ENCODE data around the gene SEC14L3.
"Not testable (repeated sequence)": the region's sequence is repeated elsewhere in the genome, so short reads cannot be mapped to it uniquely, and the experiment has no call there.

SEC14L3 gene

DNA sequence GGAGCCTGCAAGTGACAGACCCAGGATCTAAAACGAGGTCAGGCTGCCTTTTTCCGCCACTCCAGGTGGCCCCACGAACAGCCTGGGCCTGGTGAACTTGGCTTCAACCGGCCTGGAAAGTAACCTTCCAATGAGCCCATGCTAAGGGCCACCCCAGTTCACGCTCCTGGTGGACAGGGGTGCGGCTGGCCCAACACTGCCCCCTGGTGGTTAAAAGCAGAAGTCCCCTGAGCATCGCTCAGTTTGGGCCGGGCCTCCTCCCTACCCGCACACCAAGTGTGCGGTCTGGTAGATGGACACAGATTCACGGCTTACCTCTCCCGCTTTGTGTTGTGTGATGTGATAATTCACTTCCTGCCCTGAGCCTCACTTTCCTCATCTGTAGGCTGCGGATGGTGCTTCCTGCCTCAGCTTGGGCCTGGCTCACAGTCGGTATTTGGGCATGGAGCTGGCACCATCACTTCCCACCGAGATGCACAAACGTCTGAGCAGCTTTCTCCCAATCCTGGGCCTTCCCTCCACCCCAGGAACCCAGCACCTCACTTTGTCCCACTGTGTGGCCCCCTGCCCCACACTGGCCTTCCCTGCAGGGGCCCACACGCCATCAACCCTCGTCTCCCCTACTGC, 13.7 kb upstream of the SEC14L3 start:
- no peak for DNase-seq

GRCh38 chr22:30483169-30483568, 11.4 kb upstream of the SEC14L3 start:
- no peak for DNase-seq

- no peak for DNase-seq
These were observed 9.9 kb upstream of the SEC14L3 start for GRCh38 chr22:30481711-30482110.

- no peak for DNase-seq
These were observed 8.2 kb upstream of the SEC14L3 start for GRCh38 chr22:30479981-30480380.

- DNase-seq, result peak; percentile 34
These were observed 3.0 kb upstream of the SEC14L3 start for GRCh38 chr22:30474683-30475424.

DNA sequence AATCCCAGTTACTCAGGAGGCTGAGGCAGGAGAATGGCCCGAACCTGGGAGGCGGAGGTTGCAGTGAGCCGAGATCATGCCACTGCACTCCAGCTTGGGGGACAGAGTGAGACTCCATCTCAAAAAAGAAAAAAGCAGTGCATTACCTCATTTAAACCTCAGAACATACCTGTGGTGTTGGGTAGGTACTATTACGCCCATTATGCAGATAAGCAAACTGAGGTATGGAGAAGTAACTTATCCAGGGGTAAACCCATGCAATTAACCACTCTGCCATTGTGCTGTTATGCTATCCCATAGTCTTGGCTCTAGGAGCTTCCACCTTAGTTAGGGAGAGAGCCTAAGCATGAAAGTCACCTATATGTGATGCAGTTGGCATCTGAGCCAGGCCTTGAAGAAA, 2.3 kb upstream of the SEC14L3 start:
- DNase-seq, result no peak

DNA sequence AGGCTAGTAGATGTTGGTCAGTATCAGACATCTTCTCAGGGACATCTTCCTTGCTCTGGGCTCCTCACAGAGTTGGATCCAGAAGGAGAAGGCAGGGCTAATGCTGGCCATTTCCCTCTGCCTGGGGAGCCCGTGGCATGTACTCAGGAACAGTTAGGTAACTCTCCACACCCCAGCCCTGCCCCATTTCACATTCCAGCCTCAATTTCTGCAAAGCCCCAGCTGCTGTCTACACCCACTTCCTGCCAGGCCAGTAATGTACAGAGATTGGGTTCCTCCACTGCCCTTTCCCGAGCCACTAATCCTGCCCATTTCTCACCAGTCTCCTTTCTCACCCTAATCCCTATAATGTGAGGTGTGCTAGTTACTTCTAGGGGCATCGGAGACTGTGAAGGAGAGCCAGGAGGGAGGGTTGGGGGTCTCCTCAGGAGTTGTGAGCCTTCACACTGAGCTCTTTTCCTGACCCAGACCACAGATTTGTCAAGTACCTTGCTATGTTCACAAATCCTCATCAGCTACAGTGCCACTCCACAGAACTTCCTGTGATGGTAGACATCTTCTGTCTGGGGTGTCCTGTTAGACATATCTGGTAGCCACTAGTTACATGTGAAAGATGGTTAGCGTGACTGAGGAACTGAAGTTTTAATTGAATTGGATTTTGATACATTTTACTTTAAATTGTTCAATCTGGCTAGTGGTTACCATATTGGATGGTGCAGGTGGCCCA, 1.3 kb upstream of the SEC14L3 start:
- DNase-seq, result no peak

- no peak for DNase-seq
These were observed 1.2 kb downstream of the SEC14L3 start for GRCh38 chr22:30470655-30471054.

DNA sequence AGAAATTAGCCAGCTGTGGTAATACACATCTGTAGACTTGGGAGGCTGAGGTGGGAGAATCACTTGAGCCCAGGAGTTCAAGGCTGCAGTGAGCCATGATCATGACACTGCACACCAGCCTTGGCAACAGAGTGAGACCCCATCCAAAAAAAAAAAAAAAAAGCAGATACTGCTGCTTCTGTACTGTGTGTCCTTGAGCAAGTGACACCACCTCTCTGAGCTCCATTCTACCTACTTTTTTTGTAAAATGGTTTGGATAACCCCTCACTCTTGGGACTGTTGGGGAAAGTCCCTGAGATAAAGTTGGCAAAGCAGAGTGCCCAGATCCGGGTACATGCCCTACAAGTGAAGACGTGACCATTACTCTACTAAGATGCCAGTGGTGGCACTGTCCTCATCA, 2.7 kb downstream of the SEC14L3 start:
- no peak for DNase-seq

GRCh38 chr22:30460555-30460954, 11.3 kb downstream of the SEC14L3 start:
- DNase-seq, result not testable (repeated sequence)

DNA sequence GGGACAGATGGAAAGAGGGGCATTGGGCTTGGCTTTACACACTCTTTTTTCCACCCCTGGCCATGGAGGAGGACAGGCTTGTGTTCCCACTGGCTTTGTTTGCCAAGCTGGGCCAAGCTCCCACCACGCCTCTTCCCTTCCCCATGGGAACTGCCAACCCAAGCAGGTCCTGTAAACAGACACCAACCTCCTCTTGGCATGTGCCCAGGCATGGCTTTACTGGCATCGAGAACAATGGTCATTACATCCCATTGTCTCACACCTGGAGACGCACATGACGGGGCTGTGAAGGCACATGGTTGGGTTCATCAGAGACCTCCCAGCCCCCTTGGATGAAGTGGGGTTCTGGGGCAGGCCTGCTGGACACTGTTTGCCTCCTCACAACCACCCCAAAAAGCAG, 11.7 kb downstream of the SEC14L3 start:
- peak; percentile 52 for DNase-seq

DNA sequence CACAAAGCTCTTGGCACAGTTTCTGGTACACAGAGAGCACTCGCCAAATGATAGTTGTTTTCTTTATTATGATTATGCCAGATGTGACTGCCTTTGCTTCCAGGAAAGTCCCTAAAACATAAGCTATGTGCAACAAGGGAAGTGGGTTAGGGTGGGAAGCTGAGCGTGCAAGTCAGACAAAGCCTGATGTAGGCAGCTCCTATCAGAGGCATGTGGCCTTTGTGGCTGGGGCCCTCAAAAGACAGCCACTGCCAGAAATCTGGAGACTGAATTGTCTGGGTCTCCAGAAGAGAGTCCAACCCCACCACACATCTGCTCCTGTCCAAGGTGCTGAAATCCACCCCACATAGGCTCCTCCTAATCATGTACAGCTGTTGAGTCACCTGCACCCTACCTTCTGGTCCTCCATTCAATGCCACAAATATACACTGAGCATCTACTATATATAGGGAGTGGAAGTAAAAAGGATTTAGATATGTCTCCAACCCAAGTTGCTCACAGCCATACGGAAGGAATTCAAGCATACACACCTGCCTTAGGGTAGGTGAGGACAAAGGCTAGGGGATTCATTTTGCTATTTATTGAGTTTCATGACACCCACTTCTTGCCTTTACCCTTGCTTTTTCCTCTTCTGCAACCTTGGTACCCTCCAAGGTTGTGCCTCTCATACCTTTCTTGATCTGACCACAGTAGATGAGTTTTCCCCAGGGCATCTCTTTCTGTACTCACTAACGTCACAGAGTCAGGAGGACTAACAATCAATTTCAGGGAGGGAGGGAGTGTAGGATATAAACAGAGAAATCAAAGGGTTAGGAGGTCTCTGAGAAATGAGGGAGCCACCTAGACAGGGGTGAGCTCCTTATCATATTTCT, 12.4 kb downstream of the SEC14L3 start:
- DNase-seq, result no peak

GRCh38 chr22:30457981-30458380, 13.8 kb downstream of the SEC14L3 start:
- DNase-seq, result no peak

DNA sequence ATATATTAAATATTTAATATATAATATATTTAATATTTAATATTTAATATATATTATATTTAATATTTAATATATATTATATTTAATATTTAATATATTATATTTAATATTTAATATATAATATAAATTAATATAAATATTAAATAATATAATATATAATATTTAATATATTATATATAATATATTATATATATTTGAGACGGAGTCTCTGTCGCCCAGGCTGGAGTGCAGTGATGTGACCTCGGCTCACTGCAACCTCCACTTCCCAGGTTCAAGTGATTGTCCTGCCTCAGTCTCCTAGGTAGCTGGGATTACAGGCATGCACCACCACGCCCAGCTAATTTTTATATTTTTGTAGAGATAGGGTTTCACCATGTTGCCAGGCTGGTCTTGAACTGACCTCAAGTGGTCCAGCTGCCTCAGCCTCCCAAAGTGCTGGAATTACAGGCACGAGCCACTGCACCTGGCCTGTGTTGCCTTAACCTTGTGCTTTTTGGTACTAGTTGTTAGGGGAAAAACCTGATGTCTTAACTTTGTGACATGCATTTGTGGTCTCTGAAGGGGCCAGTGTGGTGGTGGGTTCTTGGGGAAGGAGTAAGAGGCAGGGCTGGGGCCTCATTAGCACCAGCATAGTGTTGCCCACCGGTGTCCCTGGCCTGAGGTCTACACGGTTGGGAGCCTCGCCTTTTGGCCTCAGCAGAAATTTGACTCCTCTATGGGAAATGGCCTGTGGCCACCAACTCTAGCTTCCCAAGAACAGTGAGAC, 16.6 kb downstream of the SEC14L3 start:
- no peak for DNase-seq

DNA sequence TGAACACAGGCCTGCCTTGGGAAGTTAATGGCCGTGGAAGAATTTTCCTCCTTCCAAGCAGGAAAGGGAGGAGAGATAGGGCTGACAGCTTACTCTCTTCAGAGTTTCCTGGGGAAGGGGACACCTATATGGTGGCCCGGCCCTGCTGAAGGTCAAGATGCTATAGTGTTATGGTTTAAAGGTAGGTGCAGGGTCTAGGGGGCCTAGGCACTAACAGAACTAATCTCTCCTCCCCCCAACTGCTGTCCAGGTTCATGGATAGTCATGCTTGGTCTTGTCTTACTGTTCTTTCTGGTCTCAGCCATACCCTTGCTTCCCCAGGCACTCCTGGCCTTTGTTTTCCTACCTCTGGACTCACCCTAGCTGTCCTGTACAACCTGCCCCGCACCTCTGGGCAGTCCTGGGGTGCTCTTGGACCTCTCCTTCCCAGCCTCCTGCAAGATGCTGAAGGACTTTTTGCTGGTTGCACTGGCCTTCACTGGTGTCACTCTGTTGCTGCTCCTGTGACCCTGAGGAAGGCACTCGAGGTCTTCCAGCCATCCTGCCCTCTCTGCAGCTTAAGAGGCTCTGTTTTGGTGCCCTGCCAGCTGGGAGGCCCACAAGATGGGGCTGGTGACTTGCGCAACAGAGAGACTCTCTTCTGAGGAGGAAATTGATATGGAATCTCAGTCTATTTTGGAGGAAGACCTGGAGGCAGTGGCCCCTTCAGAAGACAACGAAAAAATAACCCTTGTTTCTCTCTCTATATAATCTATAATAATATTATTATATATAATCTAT, 17.9 kb downstream of the SEC14L3 start:
- no peak for DNase-seq

DNA sequence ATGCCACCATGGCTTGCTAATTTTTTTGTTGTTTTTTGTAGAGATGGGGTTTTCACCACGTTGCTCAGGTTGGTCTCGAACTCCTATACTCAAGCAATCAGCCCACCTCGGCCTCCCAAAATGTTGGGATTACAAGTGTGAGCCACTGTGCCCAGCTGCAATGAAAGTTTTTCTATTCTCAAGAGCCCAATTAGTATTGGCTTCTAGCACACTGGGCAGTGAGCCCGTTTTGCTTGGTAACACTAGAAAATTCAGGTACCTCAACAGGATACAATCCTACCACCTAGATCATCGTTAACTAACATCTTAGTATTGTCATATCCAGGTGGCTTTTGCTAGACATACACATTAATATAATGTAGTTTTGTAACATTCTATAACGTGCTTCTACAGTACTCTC, 19.0 kb downstream of the SEC14L3 start:
- no peak for DNase-seq

- not testable (repeated sequence) for DNase-seq
These were observed 20.3 kb downstream of the SEC14L3 start for GRCh38 chr22:30451488-30451887.

- DNase-seq, result no peak
These were observed 24.2 kb downstream of the SEC14L3 start for GRCh38 chr22:30447656-30448055.

DNA sequence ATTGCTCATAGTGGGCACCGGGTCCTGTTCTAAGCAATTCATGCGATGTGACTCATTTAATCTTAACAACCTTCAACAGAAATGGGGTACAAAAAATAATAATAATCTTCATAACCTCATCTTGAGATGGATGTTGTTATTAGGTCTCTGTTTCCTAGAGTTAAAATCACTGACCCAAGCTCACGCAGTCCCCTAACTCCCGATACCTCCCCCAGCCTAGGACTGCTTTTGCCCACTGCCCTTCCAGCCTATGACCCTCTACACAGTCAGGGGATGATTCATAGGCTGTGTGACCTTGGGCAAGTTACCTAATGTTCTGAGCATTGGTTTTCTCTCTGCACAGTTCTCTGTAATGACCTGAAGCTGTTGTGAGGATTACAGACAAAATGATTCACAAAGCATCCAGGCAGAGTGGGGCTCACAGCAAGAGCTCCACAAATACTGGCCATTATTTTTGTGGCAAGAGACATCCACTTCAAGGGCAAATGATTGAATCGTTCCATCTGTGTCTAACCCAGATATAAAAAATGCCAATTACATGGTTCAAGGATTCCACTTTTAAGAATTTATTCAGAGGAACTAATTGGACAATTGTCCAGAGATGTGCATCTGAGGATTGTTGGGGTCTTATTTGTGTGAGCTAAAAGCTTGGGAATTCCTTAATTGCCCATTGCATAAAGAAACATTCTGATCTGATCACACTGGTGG, 26.2 kb downstream of the SEC14L3 start:
- DNase-seq, result no peak

- no peak for DNase-seq
These were observed 27.0 kb downstream of the SEC14L3 start for GRCh38 chr22:30444632-30445437.

All from NCI-H2107 (cell line).